Stomach (tissue), 9 donors: ENCODE measurements around the gene GDF9. TPM values are rescaled to one million over a fixed set of nuclear protein-coding genes. Genes with fewer than 3 reads are reported as not detected.

ENCODE experiments used
- DNase-seq, 2 donors: peaks; one replicate each; pipeline versions ENCODE4 v3.0.0 to v3.0.0-alpha.2; 2013 to 2019
- H3K27ac ChIP-seq, 5 donors: fragments of 200-600 bp in 4 of 5; sonication (generic) in 4 of 5; one replicate each; pipeline ENCODE4 v1.5.1; 2013 to 2019; ENCODE audit warnings: mild to moderate bottlenecking in 1 of 5, moderate library complexity in 1 of 5
- H3K27me3 ChIP-seq, 3 donors: fragments of 200-600 bp; sonication (generic); one replicate each; pipeline ENCODE4 v1.5.1; 2017 to 2019; ENCODE audit warnings: mixed run types in 1 of 3
- H3K36me3 ChIP-seq, 4 donors: fragments of 200-600 bp; sonication (generic); 1 replicate in 3 of 4; 2 replicates in 1 of 4; pipeline ENCODE4 v1.5.1; 2016 to 2019
- H3K4me1 ChIP-seq, 4 donors: fragments of 200-600 bp; sonication (generic); one replicate each; pipeline ENCODE4 v1.5.1; 2016 to 2019
- H3K4me3 ChIP-seq, 4 donors: fragments of 200-600 bp; sonication (generic) in 3 of 4; one replicate each; pipeline ENCODE4 v1.5.1; 2016 to 2019; ENCODE audit warnings: mild to moderate bottlenecking in 1 of 4
- H3K9me3 ChIP-seq, 4 donors: fragments of 200-600 bp; sonication (generic); one replicate each; pipeline ENCODE4 v1.5.1; 2016 to 2019
- EP300 ChIP-seq: sonication (generic); formaldehyde crosslinking; IDR thresholded peaks from one replicate; pipeline ENCODE4 v1.6.1; 2017; ENCODE audit warnings: antibody characterized with exemption
- POLR2A ChIP-seq, 4 donors: fragments of 450-650 bp; IDR thresholded peaks; one replicate each; pipeline ENCODE4 v1.6.1; 2016; ENCODE audit warnings: antibody characterized with exemption in 4 of 4, control low read depth in 2 of 4, mild to moderate bottlenecking in 1 of 4, moderate library complexity in 1 of 4
- POLR2AphosphoS5 ChIP-seq, 3 donors: sonication (generic); formaldehyde crosslinking; IDR thresholded peaks; one replicate each; pipeline ENCODE4 v1.6.1; 2016; ENCODE audit warnings: antibody characterized with exemption in 3 of 3
- WGBS, 5 donors: extraction: QIAGEN DNeasy Blood & Tissue Kit in 3 of 5; methylation state at CpG; one replicate each; pipeline versions ENCODE4 v1.1.5 to v1.1.7; 2013 to 2018; 5-methylcytosine and 5-hydroxymethylcytosine counted together
- intact Hi-C: fragments of 100-400 bp; cut with DNase I; formaldehyde crosslinking; loops from one replicate; pipeline ENCODE4 v1.15.1; 2023; ENCODE audit warnings: low total_unique reads
- polyA plus RNA-seq, 3 donors: library from polyadenylated mRNA; stranded (reverse); fragments of 200-250 nt; gene quantifications; one replicate each; pipeline ENCODE4 v1.2.3, GENCODE V29; 2013
- total RNA-seq, 5 donors: library from RNA; depleted of rRNA; stranded (reverse); fragments of >200 nt; gene quantifications; one replicate each; pipeline versions ENCODE4 v1.1.0 to v1.2.3, GENCODE V29; 2014 to 2016
- TF ChIP-seq, protein P1 (sequence below), 7 experiments: fragments of 450-650 bp in 4 of 7; fragments of 200-600 bp in 3 of 7; sonication (generic) in 3 of 7; IDR thresholded peaks; one replicate each; pipeline ENCODE4 v1.5.1; 2016 to 2019; ENCODE audit warnings: antibody characterized with exemption in 7 of 7, control low read depth in 2 of 7, mild to moderate bottlenecking in 1 of 7
- donor health status: healthy with polysubstance abuse.
- donor health status: Bipolar disorder and iron deficiency.
- donor health status: healthy.

GDF9 gene
- total and polyA plus RNA-seq, 8 donors: 0.25 to 4.4 (median 1.1) TPM; not detected in 4

DNA sequence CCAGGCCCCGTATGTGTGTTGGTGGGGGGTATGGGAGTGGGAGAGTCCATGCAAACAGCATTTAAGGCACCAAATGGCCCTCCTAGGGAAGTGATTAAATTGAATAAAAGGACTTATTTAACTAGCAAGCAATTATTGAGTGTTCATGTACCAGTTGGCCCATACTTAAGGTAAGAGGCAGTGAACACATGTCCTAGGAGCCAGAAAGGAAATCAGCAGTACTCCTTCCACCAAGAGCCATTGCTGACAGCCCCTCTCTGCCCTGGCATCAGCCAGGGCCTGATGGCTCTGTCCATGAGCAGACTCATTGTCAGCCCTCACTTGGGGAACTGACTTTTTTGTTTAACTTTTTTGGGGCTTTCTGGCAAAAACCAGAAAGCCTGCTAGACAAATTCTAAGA is 25.4 kb downstream of the GDF9 start:
- no peaks in the 10 kb centered on the region for H3K36me3 ChIP-seq
- H3K4me1 ChIP-seq: peaks cover 9 to 38% (median 24%) of the 10 kb centered on the region in 4 donors
- no peak for DNase-seq
- intact Hi-C loops: no loop called here
- no peaks in the 10 kb centered on the region for H3K9me3 ChIP-seq
- no peaks in the 10 kb centered on the region for H3K27me3 ChIP-seq
- TF ChIP-seq, protein P1, sequence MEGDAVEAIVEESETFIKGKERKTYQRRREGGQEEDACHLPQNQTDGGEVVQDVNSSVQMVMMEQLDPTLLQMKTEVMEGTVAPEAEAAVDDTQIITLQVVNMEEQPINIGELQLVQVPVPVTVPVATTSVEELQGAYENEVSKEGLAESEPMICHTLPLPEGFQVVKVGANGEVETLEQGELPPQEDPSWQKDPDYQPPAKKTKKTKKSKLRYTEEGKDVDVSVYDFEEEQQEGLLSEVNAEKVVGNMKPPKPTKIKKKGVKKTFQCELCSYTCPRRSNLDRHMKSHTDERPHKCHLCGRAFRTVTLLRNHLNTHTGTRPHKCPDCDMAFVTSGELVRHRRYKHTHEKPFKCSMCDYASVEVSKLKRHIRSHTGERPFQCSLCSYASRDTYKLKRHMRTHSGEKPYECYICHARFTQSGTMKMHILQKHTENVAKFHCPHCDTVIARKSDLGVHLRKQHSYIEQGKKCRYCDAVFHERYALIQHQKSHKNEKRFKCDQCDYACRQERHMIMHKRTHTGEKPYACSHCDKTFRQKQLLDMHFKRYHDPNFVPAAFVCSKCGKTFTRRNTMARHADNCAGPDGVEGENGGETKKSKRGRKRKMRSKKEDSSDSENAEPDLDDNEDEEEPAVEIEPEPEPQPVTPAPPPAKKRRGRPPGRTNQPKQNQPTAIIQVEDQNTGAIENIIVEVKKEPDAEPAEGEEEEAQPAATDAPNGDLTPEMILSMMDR (IDR thresholded peaks at IDR 0.05): no peak
- TF ChIP-seq POLR2AphosphoS5 (IDR thresholded peaks at IDR 0.05) (no peak), EP300 (no peak), POLR2A (IDR thresholded peaks at IDR 0.05) (no peak)
- 15 to 79% (median 32%) methylated on average over 1 of the region's 1 CpG for WGBS, 5 donors
- H3K27ac ChIP-seq: peak overlapping the region in 3 of 5 donors; percentile 46 to 92 (median 77)
- no peak overlapping the region for H3K4me3 ChIP-seq

DNA sequence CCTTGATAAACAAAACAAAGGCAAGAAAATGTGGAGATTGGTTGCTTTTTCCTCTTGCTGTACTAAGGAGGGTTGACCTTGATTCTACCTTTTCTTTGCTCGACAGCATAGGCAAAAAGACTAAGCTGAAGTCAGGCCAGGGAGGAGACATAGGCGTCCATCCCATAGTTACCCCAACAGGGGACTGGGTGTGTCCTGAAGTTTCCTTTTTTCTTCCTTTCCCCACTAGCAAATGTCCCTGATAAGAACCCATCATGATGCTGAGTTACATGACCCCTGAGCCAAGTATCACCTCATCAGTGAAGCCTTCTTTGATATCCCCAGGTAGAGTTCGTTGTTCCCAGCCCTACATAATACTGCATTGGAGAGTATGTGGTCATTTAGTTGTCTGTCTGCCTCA is 26.0 kb downstream of the GDF9 start:
- TF ChIP-seq POLR2A (IDR thresholded peaks at IDR 0.05) (no peak), EP300 (no peak), POLR2AphosphoS5 (IDR thresholded peaks at IDR 0.05) (no peak)
- TF ChIP-seq, protein P1 (IDR thresholded peaks at IDR 0.05): no peak
- Histone ChIP-seq H3K36me3 (no peaks in the 10 kb centered on the region), H3K9me3 (no peaks in the 10 kb centered on the region), H3K4me1 (peaks cover 9 to 38% (median 24%) of the 10 kb centered on the region in 4 donors), H3K27ac (peak overlapping the region in 4 of 5 donors; percentile 46 to 92 (median 74)), H3K4me3 (no peak overlapping the region), H3K27me3 (no peaks in the 10 kb centered on the region)
- DNase-seq: no peak
- 65 to 83% (median 70%) methylated on average over 3 of the region's 3 CpGs for WGBS, 5 donors
- intact Hi-C loops: no loop called here

DNA sequence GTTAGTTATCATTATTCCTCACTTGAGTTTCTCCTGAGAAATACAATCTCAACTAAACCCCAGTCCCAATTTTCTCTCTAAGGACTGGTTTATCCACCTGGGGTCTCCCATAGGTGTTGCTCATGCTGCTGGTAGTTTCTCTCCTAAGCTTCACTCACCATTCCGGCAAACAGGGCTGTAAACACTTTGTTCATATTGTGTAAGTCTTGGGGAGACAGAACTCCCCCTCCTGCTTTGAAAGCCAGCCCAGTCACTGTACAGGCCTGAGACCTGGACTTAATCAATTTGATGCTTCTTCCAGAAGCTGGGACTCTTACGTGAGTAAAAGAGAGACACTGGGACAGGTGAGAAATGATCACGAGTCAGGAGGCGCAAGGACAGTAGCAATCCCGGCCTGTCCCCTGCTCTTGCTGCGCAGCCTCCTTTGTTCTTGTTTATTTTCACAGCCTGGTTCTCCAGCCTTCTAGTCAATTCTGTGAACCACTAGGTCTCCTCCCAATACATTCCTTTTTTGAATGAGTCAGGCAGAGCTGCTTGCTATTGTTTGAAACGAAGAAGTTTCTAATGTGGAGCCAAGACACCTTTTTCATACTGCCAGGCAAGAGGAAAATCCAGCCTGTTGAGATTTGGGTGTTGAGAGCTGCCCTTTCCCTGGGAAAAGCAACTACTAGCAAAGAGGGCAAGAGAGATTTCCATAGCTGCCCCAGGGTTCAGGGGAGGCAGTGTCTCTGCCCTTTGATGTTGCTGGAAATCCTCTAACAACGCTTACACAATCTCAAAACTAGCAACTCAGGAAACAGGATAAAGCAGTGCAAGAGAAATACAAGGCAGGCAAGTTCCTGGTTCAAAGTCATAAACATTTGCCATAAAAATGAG is 26.6 kb downstream of the GDF9 start:
- no peaks in the 10 kb centered on the region for H3K9me3 ChIP-seq
- H3K27me3 ChIP-seq: no peaks in the 10 kb centered on the region
- DNase-seq: peak in 1 of 2 donors; percentile 57
- H3K4me3 ChIP-seq: no peak overlapping the region
- peaks cover 9 to 38% (median 24%) of the 10 kb centered on the region in 4 donors for H3K4me1 ChIP-seq
- intact Hi-C loops: no loop called here
- peak overlapping the region; percentile 46 to 92 (median 74) for H3K27ac ChIP-seq
- 55 to 65% (median 59%) methylated on average over 8 of the region's 8 CpGs for WGBS, 5 donors
- no peaks in the 10 kb centered on the region for H3K36me3 ChIP-seq
- no peak for TF ChIP-seq POLR2A (IDR thresholded peaks at IDR 0.05)
- TF ChIP-seq POLR2AphosphoS5 (IDR thresholded peaks at IDR 0.05): no peak
- no peak for TF ChIP-seq EP300
- TF ChIP-seq, protein P1 (IDR thresholded peaks at IDR 0.05): no peak

DNA sequence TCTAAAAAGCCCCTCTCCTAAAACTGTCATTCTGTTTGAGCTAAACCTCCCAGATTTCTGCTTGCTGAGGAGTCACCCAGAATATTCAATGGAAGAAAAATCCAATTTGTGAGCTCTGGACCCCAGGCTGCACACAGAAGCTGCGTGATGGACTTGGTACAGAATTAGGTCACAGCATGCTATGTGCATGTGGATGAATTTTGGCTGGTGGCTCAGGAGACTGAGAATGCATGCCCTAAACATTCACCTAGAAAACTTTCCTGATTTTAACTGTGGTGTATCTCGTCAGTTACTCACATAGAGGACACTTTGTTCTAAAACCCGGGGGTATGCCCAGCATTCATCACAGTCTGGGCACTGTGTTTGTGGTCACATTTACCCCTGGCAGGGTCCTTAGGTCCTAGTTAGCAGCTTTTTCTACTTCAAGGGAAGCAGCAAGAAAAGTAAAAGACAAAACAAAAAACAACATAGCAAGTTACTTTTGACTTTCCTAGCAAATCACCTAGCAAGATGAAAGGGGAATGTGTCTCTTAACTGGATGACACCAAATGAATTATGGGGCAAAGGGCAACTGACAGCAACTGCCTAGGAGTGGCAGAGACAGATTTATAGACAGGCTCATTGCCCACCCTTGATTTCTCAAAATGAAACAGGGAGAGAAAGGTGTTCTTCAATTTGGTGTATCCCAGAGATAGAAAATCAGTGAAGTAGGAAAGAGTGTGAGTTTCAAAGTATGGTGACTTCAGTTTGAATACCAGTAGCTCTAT is 27.6 kb downstream of the GDF9 start:
- WGBS, 5 donors: 51 to 75% (median 67%) methylated on average over 3 of the region's 3 CpGs
- H3K36me3 ChIP-seq: no peaks in the 10 kb centered on the region
- intact Hi-C loops: no loop called here
- TF ChIP-seq POLR2A (IDR thresholded peaks at IDR 0.05) (no peak), EP300 (no peak), POLR2AphosphoS5 (IDR thresholded peaks at IDR 0.05) (no peak)
- TF ChIP-seq, protein P1 (IDR thresholded peaks at IDR 0.05): no peak
- no peaks in the 10 kb centered on the region for H3K27me3 ChIP-seq
- no peak for DNase-seq
- H3K27ac ChIP-seq: peak overlapping the region; percentile 30 to 92 (median 70)
- no peak overlapping the region for H3K4me3 ChIP-seq
- peaks cover 9 to 38% (median 24%) of the 10 kb centered on the region in 4 donors for H3K4me1 ChIP-seq
- no peaks in the 10 kb centered on the region for H3K9me3 ChIP-seq
